Vagina (tissue), 2 donors: ENCODE measurements around the gene SNTB2. TPM values are rescaled to one million over a fixed set of nuclear protein-coding genes. Genes with fewer than 3 reads are reported as not detected.

ENCODE experiments used
- DNase-seq, 2 donors: peaks; one replicate each; pipeline ENCODE4 v3.0.0-alpha.2; 2017; ENCODE audit errors: extremely low spot score in 2 of 2
- H3K27ac ChIP-seq: fragments of 200-600 bp; sonication (generic); one replicate; pipeline ENCODE4 v1.5.1; 2019
- H3K27me3 ChIP-seq: fragments of 200-600 bp; sonication (generic); one replicate; pipeline ENCODE4 v1.5.1; 2019
- H3K36me3 ChIP-seq, 2 donors: fragments of 200-600 bp; sonication (generic); one replicate each; pipeline ENCODE4 v1.5.1; 2017 to 2019
- H3K4me1 ChIP-seq: fragments of 200-600 bp; sonication (generic); one replicate; pipeline ENCODE4 v1.5.1; 2019
- H3K4me3 ChIP-seq, 2 donors: fragments of 200-600 bp; sonication (generic); 1 replicate in 1 of 2; 2 replicates in 1 of 2; pipeline ENCODE4 v1.5.1; 2016 to 2019
- H3K9me3 ChIP-seq: fragments of 200-600 bp; sonication (generic); one replicate; pipeline ENCODE4 v1.5.1; 2019
- POLR2A ChIP-seq, 2 donors: fragments of 450-650 bp; IDR thresholded peaks; one replicate each; pipeline ENCODE4 v1.6.1; 2017; ENCODE audit warnings: antibody characterized with exemption in 2 of 2, mild to moderate bottlenecking in 2 of 2, moderate library complexity in 2 of 2
- POLR2AphosphoS5 ChIP-seq, 2 donors: sonication (generic); formaldehyde crosslinking; IDR thresholded peaks; one replicate each; pipeline ENCODE4 v1.9.0; 2017; ENCODE audit warnings: antibody characterized with exemption in 2 of 2, mild to moderate bottlenecking in 2 of 2, low read depth in 1 of 2; ENCODE audit not compliant: insufficient read depth in 1 of 2
- intact Hi-C: fragments of 100-400 bp; cut with DNase I; formaldehyde crosslinking; loops from one replicate; pipeline ENCODE4 v1.15.1; 2023
- total RNA-seq: library from RNA; depleted of rRNA; stranded (reverse); fragments of >200 nt; gene quantifications from one replicate; pipeline ENCODE4 v1.2.3, GENCODE V29; 2016
- TF ChIP-seq, protein P1 (sequence below), 3 experiments: fragments of 450-650 bp in 2 of 3; fragments of 200-600 bp in 1 of 3; sonication (generic) in 1 of 3; IDR thresholded peaks; one replicate each; pipeline ENCODE4 v1.5.1; 2017 to 2019; ENCODE audit warnings: antibody characterized with exemption in 3 of 3, mild to moderate bottlenecking in 2 of 3, moderate library complexity in 2 of 3

SNTB2 gene
- total RNA-seq, 1 donor from 2014 or later = 50.8 TPM

DNA sequence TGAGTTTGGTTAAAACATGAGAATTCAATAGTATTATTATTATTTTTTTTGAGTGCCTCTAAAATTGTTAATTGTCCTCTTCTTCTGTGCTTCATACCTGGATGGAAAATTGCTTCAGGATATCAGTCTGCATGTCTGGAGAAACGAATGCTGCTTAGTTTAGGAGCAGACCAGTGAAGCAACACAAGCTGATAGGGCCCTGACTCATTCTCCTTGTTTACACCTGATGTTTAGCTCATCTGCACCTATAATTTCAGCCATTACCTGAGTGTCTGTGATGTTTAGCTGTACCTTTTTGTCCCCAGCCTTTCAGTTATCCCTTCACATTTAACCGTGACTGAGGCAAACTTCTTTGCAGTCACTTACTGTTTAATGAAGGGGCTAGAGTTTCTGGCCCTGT lies 14.8 kb downstream of the SNTB2 start:
- H3K27ac ChIP-seq = peak overlapping the region; percentile 26
- H3K27me3 ChIP-seq = no peaks in the 10 kb centered on the region
- intact Hi-C loops = no loop called here
- H3K9me3 ChIP-seq = no peaks in the 10 kb centered on the region
- no peak overlapping the region for H3K4me3 ChIP-seq
- no peak for DNase-seq
- peaks cover 86% of the 10 kb centered on the region for H3K4me1 ChIP-seq
- H3K36me3 ChIP-seq = no peaks in the 10 kb centered on the region
- TF ChIP-seq POLR2A (IDR thresholded peaks at IDR 0.05) (no peak), POLR2AphosphoS5 (IDR thresholded peaks at IDR 0.05; ENCODE audit: insufficient read depth in 1 of 2, low read depth in 1 of 2) (peak in 1 of 2 donors; percentile 14)
- TF ChIP-seq, protein P1, sequence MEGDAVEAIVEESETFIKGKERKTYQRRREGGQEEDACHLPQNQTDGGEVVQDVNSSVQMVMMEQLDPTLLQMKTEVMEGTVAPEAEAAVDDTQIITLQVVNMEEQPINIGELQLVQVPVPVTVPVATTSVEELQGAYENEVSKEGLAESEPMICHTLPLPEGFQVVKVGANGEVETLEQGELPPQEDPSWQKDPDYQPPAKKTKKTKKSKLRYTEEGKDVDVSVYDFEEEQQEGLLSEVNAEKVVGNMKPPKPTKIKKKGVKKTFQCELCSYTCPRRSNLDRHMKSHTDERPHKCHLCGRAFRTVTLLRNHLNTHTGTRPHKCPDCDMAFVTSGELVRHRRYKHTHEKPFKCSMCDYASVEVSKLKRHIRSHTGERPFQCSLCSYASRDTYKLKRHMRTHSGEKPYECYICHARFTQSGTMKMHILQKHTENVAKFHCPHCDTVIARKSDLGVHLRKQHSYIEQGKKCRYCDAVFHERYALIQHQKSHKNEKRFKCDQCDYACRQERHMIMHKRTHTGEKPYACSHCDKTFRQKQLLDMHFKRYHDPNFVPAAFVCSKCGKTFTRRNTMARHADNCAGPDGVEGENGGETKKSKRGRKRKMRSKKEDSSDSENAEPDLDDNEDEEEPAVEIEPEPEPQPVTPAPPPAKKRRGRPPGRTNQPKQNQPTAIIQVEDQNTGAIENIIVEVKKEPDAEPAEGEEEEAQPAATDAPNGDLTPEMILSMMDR (IDR thresholded peaks at IDR 0.05) = no peak

DNA sequence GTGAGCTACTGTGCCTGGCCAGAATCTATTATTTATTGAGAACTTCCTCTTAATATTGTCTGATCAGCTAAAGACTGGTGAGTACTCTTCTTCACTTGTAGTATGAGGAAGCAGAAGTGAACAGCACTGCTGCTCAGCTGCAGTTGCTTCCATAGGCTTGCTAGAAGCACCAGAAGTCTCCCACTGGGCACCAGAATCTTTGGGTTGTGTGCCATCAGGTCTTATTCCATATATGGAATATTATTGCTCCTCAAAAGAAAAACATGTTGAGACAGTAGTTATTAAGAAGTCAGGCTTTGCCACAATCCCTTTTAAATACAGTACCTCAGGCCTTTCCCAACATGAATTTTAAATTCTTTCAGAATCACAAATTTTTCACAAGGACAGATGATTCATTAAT lies 17.2 kb downstream of the SNTB2 start:
- intact Hi-C loops = no loop called here
- no peak for DNase-seq
- Histone ChIP-seq H3K36me3 (no peaks in the 10 kb centered on the region), H3K27me3 (no peaks in the 10 kb centered on the region), H3K4me1 (peaks cover 67% of the 10 kb centered on the region), H3K4me3 (no peak overlapping the region), H3K27ac (peak overlapping the region; percentile 42), H3K9me3 (no peaks in the 10 kb centered on the region)
- TF ChIP-seq POLR2AphosphoS5 (IDR thresholded peaks at IDR 0.05; ENCODE audit: insufficient read depth in 1 of 2, low read depth in 1 of 2) (no peak), POLR2A (IDR thresholded peaks at IDR 0.05) (no peak)
- TF ChIP-seq, protein P1 (IDR thresholded peaks at IDR 0.05) = no peak

DNA sequence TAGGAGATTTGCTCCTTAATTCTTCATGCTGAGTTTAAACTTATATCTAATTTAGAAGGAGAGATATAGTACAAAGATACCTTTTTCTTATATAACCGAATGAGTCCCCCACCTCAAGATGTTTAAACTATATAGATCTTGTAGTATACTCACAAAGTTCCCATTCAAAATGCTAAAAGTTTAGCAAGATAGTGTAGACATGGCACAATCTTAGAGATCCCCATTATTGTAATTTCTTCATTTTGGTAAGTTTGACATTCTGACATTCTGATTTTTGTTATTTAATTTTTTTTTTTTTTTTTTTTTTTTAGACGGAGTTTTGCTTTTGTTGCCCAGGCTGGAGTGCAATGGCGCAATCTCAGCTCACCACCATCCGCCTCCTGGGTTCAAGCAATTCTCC lies 22.8 kb downstream of the SNTB2 start:
- TF ChIP-seq, protein P1 (IDR thresholded peaks at IDR 0.05) = no peak
- TF ChIP-seq POLR2A (IDR thresholded peaks at IDR 0.05) = no peak
- no peak for TF ChIP-seq POLR2AphosphoS5 (IDR thresholded peaks at IDR 0.05; ENCODE audit: insufficient read depth in 1 of 2, low read depth in 1 of 2)
- Histone ChIP-seq H3K4me1 (peaks cover 14% of the 10 kb centered on the region), H3K4me3 (no peak overlapping the region), H3K36me3 (no peaks in the 10 kb centered on the region), H3K9me3 (no peaks in the 10 kb centered on the region), H3K27me3 (no peaks in the 10 kb centered on the region), H3K27ac (no peak overlapping the region)
- intact Hi-C loops = no loop called here
- no peak for DNase-seq

- H3K27ac ChIP-seq = no peak overlapping the region
- peaks cover 48% of the 10 kb centered on the region for H3K4me1 ChIP-seq
- no peaks in the 10 kb centered on the region for H3K27me3 ChIP-seq
- intact Hi-C loops = no loop called here
- H3K36me3 ChIP-seq = no peaks in the 10 kb centered on the region
- no peaks in the 10 kb centered on the region for H3K9me3 ChIP-seq
- TF ChIP-seq, protein P1 (IDR thresholded peaks at IDR 0.05) = no peak
- TF ChIP-seq POLR2AphosphoS5 (IDR thresholded peaks at IDR 0.05; ENCODE audit: insufficient read depth in 1 of 2, low read depth in 1 of 2) = peak in 1 of 2 donors; percentile 25
- TF ChIP-seq POLR2A (IDR thresholded peaks at IDR 0.05) = no peak
- H3K4me3 ChIP-seq = no peak overlapping the region
- no peak for DNase-seq
Measured at GRCh38 chr16:69217433-69217832, 30.5 kb downstream of the SNTB2 start.

DNA sequence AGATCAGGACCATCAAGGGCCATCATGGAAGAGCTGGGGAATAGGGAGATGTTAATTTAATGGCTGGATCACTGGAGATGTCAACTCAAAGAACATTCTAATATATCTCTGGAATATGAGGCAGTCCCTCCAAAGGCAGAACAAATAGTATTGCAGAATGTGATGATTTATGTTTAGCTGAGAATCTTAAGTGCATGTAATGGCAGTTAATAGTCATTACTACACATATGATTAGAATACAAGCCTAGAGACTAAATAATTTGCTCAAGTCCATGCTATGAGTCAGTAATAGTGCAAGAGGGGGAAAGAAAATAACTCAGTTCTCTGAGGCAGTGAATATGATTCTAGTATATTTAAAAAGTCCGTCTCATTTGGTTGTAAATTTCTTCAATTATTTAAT lies 32.3 kb downstream of the SNTB2 start:
- Histone ChIP-seq H3K4me1 (peaks cover 55% of the 10 kb centered on the region), H3K27ac (no peak overlapping the region), H3K36me3 (no peaks in the 10 kb centered on the region), H3K9me3 (no peaks in the 10 kb centered on the region), H3K27me3 (no peaks in the 10 kb centered on the region), H3K4me3 (no peak overlapping the region)
- DNase-seq = no peak
- intact Hi-C loops = no loop called here
- TF ChIP-seq, protein P1 (IDR thresholded peaks at IDR 0.05) = no peak
- TF ChIP-seq POLR2A (IDR thresholded peaks at IDR 0.05) (no peak), POLR2AphosphoS5 (IDR thresholded peaks at IDR 0.05; ENCODE audit: insufficient read depth in 1 of 2, low read depth in 1 of 2) (no peak)
